GM10248 (cell line): Measurements from ENCODE around the gene DLG2.

Experiments
- CTCF ChIA-PET: fragments of 300-600 bp; sonication (Branson Sonifier 250); formaldehyde crosslinking; extraction: SDS; loops from one replicate; lab custom pipeline; 2021; ENCODE audit warnings: antibody characterized with exemption; lab: Yijun Ruan, JAX
- POLR2A ChIA-PET: fragments of 350-650 bp; sonication (Branson Sonifier 250); formaldehyde crosslinking; extraction: SDS; loops from one replicate; lab custom pipeline; 2020; ENCODE audit warnings: antibody characterized with exemption; lab: Yijun Ruan, JAX
- DNase-seq: peaks from one replicate; pipeline ENCODE4 v3.0.0; 2012; ENCODE audit errors: extremely low spot score
- CTCF ChIP-seq: IDR thresholded peaks from 2 replicates; pipeline ENCODE4 v1.5.1; 2012; ENCODE audit warnings: mild to moderate bottlenecking, low read depth; ENCODE audit errors: extremely low read depth, missing control alignments, control extremely low read depth

The DLG2 gene

GRCh38 chr11:85540181-85540580 lies 87.0 kb downstream of the DLG2 start:
- DNase-seq, result no peak
- TF ChIP-seq CTCF, result no peak
- CTCF ChIA-PET, result no interaction called here
- POLR2A ChIA-PET, result no interaction called here

- ChIA-PET POLR2A (no interaction called here), CTCF (interaction anchor here (0.8 kb wide), 1 partner anchor 10 kb away, joined by 3 read pairs; no protein-coding TSS in a partner anchor)
- no peak for TF ChIP-seq CTCF
- no peak for DNase-seq
Measured at GRCh38 chr11:85539740-85540139, 87.4 kb downstream of the DLG2 start.

DNA sequence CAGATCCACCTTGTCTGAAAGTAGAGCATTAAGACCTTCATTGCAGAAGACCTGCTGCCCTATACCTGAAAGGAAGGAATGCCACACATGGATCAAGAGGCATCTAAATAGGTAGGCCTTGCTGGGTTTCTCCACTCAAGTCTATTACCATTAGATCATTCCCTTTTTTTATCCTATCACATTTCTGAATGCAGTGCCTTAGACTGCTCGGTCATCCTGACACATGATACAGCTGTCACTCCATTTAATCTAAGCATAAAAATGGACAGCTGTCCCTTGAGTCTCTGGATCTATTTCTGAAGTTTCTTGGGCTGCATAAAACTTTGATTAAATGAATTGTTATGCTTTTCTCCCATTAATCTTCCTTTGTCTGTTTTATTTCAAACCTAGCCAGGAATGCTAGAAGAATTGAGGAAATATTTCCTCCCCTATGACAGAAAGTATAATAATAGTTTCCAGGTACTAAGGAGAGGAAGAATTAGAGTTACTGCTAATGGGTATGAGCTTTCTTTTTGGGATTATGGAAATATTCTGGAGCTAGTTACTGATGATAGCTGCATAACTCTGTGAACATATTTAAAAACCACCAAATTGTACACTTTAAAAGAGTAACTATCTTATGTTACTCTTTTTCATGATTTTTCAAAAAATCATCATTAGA lies 88.0 kb downstream of the DLG2 start:
- CTCF ChIA-PET, result interaction anchor here (0.8 kb wide), 1 partner anchor 11 kb away, joined by 3 read pairs; no protein-coding TSS in a partner anchor
- no peak for DNase-seq
- POLR2A ChIA-PET, result no interaction called here
- no peak for TF ChIP-seq CTCF

DNA sequence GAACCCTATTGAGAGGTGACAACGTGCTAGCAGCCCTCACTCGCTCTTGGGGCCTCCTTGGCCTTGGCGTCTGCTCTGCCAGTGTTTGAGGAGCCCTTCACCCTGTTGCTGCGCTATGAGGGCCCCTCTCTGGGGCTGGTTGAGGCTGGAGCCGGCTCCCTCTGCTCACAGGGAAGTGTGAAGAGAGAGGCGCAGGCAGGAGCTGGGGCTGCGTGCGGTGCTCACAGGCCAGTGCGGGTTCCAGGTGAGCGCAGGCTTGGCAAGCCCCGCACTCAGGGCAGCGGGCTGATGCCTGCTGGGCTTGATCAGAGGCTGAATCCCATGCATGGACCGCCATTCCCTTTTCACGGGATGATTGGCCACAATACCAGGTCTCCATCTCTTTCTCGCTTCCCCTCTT lies 90.7 kb downstream of the DLG2 start:
- ChIA-PET POLR2A (no interaction called here), CTCF (no interaction called here)
- DNase-seq, result no peak
- no peak for TF ChIP-seq CTCF

- DNase-seq, result no peak
- no peak for TF ChIP-seq CTCF
- CTCF ChIA-PET, result interaction anchor here (2.7 kb wide), 1 partner anchor 9 kb away, joined by 11 read pairs; no protein-coding TSS in a partner anchor
- POLR2A ChIA-PET, result no interaction called here
Measured at GRCh38 chr11:85534806-85535205, 92.3 kb downstream of the DLG2 start.

GRCh38 chr11:85531191-85531897 lies 95.8 kb downstream of the DLG2 start:
- no peak for DNase-seq
- ChIA-PET POLR2A (no interaction called here), CTCF (no interaction called here)
- no peak for TF ChIP-seq CTCF
